ENCODE measurements around the gene DOK3. TPM values are rescaled to one million over a fixed set of nuclear protein-coding genes. Genes with fewer than 3 reads are reported as not detected.

Gene DOK3
- polyA plus RNA-seq, 2 of the 4 experiments (the other 2 are of a cell fraction) = 1.3 to 7.1 TPM

GRCh38 chr5:177524539-177524900 is 14.9 kb upstream of the DOK3 start (continued):
- TF ChIP-seq, protein P1, sequence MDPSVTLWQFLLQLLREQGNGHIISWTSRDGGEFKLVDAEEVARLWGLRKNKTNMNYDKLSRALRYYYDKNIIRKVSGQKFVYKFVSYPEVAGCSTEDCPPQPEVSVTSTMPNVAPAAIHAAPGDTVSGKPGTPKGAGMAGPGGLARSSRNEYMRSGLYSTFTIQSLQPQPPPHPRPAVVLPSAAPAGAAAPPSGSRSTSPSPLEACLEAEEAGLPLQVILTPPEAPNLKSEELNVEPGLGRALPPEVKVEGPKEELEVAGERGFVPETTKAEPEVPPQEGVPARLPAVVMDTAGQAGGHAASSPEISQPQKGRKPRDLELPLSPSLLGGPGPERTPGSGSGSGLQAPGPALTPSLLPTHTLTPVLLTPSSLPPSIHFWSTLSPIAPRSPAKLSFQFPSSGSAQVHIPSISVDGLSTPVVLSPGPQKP (IDR thresholded peaks at IDR 0.05; ENCODE audit: low read depth, low read length) = no peak
- TF ChIP-seq ZSCAN20 (CRISPR knock-in tag; IDR thresholded peaks at IDR 0.05) (no peak), FOSL2 (IDR thresholded peaks at IDR 0.05) (no peak), FOSL2 (CRISPR knock-in tag; IDR thresholded peaks at IDR 0.05) (no peak)

GRCh38 chr5:177523711-177524538 is 14.3 kb upstream of the DOK3 start:
- ChIA-PET POLR2A (no interaction called here), CTCF (interaction anchor here (1.0 to 2.1 kb wide), 3 partner anchors 15 to 22 kb away, joined by 4 to 10 read pairs (median 9); no protein-coding TSS in a partner anchor)
- ATAC-seq (no peak), DNase-seq (ENCODE audit: low read depth in 1 of 2, low spot score in 1 of 2) (no peak), FAIRE-seq (no peak)
- H3K4me1 ChIP-seq = peaks cover 6% of the 10 kb centered on the region; the same call in 1 of the 3 replicates
- no peak overlapping the region for H3K4me2 ChIP-seq
- H3K27ac ChIP-seq = no peak overlapping the region
- 90% methylated on average over 12 of the region's 19 CpGs for WGBS (ENCODE audit: missing lambda C conversion rate)
- TF ChIP-seq ZC3H11A (IDR thresholded peaks at IDR 0.05) (no peak), CBX2 (IDR thresholded peaks at IDR 0.05; ENCODE audit: borderline replicate concordance, low read depth) (no peak), NFE2L2 (conservative IDR thresholded peaks at IDR 0.05; ENCODE audit: low read length) (no peak), NPAS2 (CRISPR knock-in tag; IDR thresholded peaks at IDR 0.05; ENCODE audit: borderline replicate concordance) (no peak), EHMT2 (IDR thresholded peaks at IDR 0.05; ENCODE audit: low read depth) (no peak), EP300 (IDR thresholded peaks at IDR 0.05) (no peak), KDM1A (IDR thresholded peaks at IDR 0.05; ENCODE audit: low read depth) (no peak), MAZ (IDR thresholded peaks at IDR 0.05; ENCODE audit: borderline replicate concordance, low read depth, low read length) (no peak), TP53 (CRISPR knock-in tag; IDR thresholded peaks at IDR 0.05) (no peak), HOXB5 (CRISPR knock-in tag; IDR thresholded peaks at IDR 0.05) (no peak), HDAC2 (IDR thresholded peaks at IDR 0.05) (no peak), PBX3 (IDR thresholded peaks at IDR 0.05) (no peak), CHD2 (IDR thresholded peaks at IDR 0.05; ENCODE audit: low read length, partially characterized antibody) (no peak), ZNF302 (CRISPR knock-in tag; IDR thresholded peaks at IDR 0.05) (no peak)
- TF ChIP-seq, protein P2, sequence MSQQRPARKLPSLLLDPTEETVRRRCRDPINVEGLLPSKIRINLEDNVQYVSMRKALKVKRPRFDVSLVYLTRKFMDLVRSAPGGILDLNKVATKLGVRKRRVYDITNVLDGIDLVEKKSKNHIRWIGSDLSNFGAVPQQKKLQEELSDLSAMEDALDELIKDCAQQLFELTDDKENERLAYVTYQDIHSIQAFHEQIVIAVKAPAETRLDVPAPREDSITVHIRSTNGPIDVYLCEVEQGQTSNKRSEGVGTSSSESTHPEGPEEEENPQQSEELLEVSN (IDR thresholded peaks at IDR 0.05; ENCODE audit: borderline replicate concordance, low read depth) = no peak
- TF ChIP-seq, protein P3, sequence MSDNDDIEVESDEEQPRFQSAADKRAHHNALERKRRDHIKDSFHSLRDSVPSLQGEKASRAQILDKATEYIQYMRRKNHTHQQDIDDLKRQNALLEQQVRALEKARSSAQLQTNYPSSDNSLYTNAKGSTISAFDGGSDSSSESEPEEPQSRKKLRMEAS (IDR thresholded peaks at IDR 0.05) = no peak
- TF ChIP-seq, protein P4, sequence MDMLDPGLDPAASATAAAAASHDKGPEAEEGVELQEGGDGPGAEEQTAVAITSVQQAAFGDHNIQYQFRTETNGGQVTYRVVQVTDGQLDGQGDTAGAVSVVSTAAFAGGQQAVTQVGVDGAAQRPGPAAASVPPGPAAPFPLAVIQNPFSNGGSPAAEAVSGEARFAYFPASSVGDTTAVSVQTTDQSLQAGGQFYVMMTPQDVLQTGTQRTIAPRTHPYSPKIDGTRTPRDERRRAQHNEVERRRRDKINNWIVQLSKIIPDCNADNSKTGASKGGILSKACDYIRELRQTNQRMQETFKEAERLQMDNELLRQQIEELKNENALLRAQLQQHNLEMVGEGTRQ (IDR thresholded peaks at IDR 0.05) = no peak
- TF ChIP-seq, protein P5, sequence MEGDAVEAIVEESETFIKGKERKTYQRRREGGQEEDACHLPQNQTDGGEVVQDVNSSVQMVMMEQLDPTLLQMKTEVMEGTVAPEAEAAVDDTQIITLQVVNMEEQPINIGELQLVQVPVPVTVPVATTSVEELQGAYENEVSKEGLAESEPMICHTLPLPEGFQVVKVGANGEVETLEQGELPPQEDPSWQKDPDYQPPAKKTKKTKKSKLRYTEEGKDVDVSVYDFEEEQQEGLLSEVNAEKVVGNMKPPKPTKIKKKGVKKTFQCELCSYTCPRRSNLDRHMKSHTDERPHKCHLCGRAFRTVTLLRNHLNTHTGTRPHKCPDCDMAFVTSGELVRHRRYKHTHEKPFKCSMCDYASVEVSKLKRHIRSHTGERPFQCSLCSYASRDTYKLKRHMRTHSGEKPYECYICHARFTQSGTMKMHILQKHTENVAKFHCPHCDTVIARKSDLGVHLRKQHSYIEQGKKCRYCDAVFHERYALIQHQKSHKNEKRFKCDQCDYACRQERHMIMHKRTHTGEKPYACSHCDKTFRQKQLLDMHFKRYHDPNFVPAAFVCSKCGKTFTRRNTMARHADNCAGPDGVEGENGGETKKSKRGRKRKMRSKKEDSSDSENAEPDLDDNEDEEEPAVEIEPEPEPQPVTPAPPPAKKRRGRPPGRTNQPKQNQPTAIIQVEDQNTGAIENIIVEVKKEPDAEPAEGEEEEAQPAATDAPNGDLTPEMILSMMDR (IDR thresholded peaks at IDR 0.05) = no peak
- TF ChIP-seq, protein P6, sequence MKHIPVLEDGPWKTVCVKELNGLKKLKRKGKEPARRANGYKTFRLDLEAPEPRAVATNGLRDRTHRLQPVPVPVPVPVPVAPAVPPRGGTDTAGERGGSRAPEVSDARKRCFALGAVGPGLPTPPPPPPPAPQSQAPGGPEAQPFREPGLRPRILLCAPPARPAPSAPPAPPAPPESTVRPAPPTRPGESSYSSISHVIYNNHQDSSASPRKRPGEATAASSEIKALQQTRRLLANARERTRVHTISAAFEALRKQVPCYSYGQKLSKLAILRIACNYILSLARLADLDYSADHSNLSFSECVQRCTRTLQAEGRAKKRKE (CRISPR knock-in tag; IDR thresholded peaks at IDR 0.05; ENCODE audit: low read depth) = no peak
- H3K9me3 ChIP-seq = no peaks in the 10 kb centered on the region
- H3K4me3 ChIP-seq = no peak overlapping the region

Measured in A549 (cell line).